Suprapubic skin (tissue), 4 donors: Measurements from ENCODE around the gene ELAVL1. TPM values are rescaled to one million over a fixed set of nuclear protein-coding genes. Genes with fewer than 3 reads are reported as not detected.

Source experiments
- DNase-seq, 2 donors: peaks; one replicate each; pipeline ENCODE4 v3.0.0-alpha.2; 2019; ENCODE audit warnings: low spot score in 2 of 2
- H3K27ac ChIP-seq: fragments of 200-600 bp; sonication (generic); one replicate; pipeline ENCODE4 v1.5.1; 2019
- H3K27me3 ChIP-seq: fragments of 200-600 bp; sonication (generic); one replicate; pipeline ENCODE4 v1.5.1; 2019
- H3K36me3 ChIP-seq: fragments of 200-600 bp; sonication (generic); one replicate; pipeline ENCODE4 v1.5.1; 2019
- H3K4me1 ChIP-seq: fragments of 200-600 bp; sonication (generic); one replicate; pipeline ENCODE4 v1.5.1; 2019
- H3K4me3 ChIP-seq: fragments of 200-600 bp; sonication (generic); one replicate; pipeline ENCODE4 v1.5.1; 2019; ENCODE audit warnings: mild to moderate bottlenecking
- H3K9me3 ChIP-seq: fragments of 200-600 bp; sonication (generic); one replicate; pipeline ENCODE4 v1.5.1; 2019
- CTCF ChIP-seq, 2 donors: fragments of 200-600 bp in 1 of 2; fragments of 450-650 bp in 1 of 2; sonication (generic) in 1 of 2; IDR thresholded peaks; one replicate each; pipeline ENCODE4 v1.5.1; 2016 to 2019; ENCODE audit warnings: antibody characterized with exemption in 2 of 2, mild to moderate bottlenecking in 1 of 2, moderate library complexity in 1 of 2
- EP300 ChIP-seq: sonication (generic); formaldehyde crosslinking; IDR thresholded peaks from one replicate; pipeline ENCODE4 v1.6.1; 2017; ENCODE audit warnings: antibody characterized with exemption
- POLR2A ChIP-seq, 2 donors: fragments of 450-650 bp; IDR thresholded peaks; one replicate each; pipeline ENCODE4 v1.6.1; 2017; ENCODE audit warnings: antibody characterized with exemption in 2 of 2, mild to moderate bottlenecking in 2 of 2, moderate library complexity in 2 of 2
- POLR2AphosphoS5 ChIP-seq, 3 donors: sonication (generic); formaldehyde crosslinking; IDR thresholded peaks; one replicate each; pipeline ENCODE4 v1.6.1; 2017; ENCODE audit warnings: antibody characterized with exemption in 3 of 3
- WGBS: methylation state at CpG from one replicate; pipeline ENCODE4 v1.1.5; 2018; 5-methylcytosine and 5-hydroxymethylcytosine counted together
- total RNA-seq, 4 donors: library from RNA; depleted of rRNA; stranded (reverse); fragments of >200 nt; gene quantifications; one replicate each; pipeline ENCODE4 v1.1.0, GENCODE V29; 2016

ELAVL1 gene
- total RNA-seq, 4 donors from 2014 or later = 32.4 to 38.2 (median 37.2) TPM

DNA sequence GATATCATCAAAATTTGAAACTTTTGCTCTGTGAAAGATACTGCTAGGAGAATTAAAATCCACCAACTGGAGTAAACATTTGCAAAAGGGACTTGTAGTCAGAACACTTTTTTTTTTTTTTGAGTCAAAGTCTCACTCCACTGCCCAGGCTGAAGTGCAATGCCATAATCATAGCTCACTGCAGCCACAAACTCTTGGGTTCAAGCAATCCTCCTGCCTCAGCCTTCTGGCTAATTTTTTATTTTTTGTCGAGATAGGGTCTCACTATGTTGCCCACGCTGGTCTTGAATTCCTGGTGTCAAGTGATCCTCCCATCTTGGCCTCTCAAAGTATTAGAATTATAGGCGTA is 9.7 kb downstream of the ELAVL1 start:
- peaks cover 15% of the 10 kb centered on the region for H3K36me3 ChIP-seq
- no peak for DNase-seq
- H3K27me3 ChIP-seq = no peaks in the 10 kb centered on the region
- peaks cover 22% of the 10 kb centered on the region for H3K4me1 ChIP-seq
- no peak overlapping the region for H3K4me3 ChIP-seq
- 92% methylated on average over 3 of the region's 3 CpGs for WGBS
- H3K27ac ChIP-seq = no peak overlapping the region
- TF ChIP-seq POLR2AphosphoS5 (IDR thresholded peaks at IDR 0.05) (no peak), POLR2A (IDR thresholded peaks at IDR 0.05) (no peak), EP300 (no peak), CTCF (IDR thresholded peaks at IDR 0.05) (no peak)
- no peaks in the 10 kb centered on the region for H3K9me3 ChIP-seq

DNA sequence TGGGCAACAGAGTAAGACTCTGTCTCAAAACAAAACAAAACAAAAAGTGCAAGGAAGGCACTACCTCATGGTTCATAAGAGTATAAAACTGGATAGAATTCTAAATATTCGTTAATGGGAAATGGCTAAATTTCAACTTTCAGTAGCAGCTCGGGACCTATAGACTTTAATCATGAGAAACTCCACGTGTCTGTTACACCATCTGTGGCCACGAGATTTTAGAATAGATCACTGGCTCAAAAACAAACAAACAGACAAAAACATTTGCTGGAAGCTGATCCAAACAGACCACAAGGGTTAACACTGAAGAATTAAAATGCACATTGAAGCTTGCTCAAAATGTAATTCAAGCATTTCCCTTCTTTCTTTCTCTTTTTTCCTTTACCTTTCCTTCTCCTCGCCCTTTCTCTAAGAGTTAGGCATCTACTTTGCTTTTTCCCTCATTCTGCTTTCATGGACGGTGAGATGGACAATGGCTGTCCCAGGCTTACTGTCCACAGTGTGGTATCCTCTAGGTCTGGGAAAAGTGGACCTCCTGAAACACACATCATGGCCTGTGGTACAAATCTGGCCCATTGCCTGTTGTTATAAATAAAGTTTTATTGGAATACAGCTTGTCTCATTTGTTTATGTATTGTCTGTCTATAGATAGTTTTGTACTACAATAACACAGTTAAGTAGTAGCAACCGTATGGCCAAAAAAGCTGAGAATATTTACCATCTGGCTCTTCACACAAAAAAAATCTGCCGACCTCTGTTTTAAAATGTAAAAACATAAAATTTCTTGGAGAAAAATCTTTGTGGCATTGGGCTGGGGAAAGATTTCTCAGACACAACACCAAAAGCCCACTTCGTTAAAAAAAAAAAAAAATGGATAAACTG is 10.3 kb downstream of the ELAVL1 start:
- H3K4me1 ChIP-seq = peaks cover 17% of the 10 kb centered on the region
- no peak for DNase-seq
- no peak overlapping the region for H3K4me3 ChIP-seq
- 81% methylated on average over 9 of the region's 9 CpGs for WGBS
- H3K36me3 ChIP-seq = peaks cover 21% of the 10 kb centered on the region
- TF ChIP-seq POLR2AphosphoS5 (IDR thresholded peaks at IDR 0.05) (no peak), EP300 (no peak), CTCF (IDR thresholded peaks at IDR 0.05) (no peak), POLR2A (IDR thresholded peaks at IDR 0.05) (no peak)
- H3K27me3 ChIP-seq = no peaks in the 10 kb centered on the region
- H3K9me3 ChIP-seq = no peaks in the 10 kb centered on the region
- no peak overlapping the region for H3K27ac ChIP-seq

- Histone ChIP-seq H3K27ac (no peak overlapping the region), H3K9me3 (no peaks in the 10 kb centered on the region), H3K4me1 (peaks cover 13% of the 10 kb centered on the region), H3K36me3 (peaks cover 25% of the 10 kb centered on the region), H3K4me3 (no peak overlapping the region), H3K27me3 (no peaks in the 10 kb centered on the region)
- 84% methylated on average over 6 of the region's 6 CpGs for WGBS
- DNase-seq = no peak
- TF ChIP-seq POLR2AphosphoS5 (IDR thresholded peaks at IDR 0.05) = no peak
- no peak for TF ChIP-seq CTCF (IDR thresholded peaks at IDR 0.05)
- no peak for TF ChIP-seq EP300
- no peak for TF ChIP-seq POLR2A (IDR thresholded peaks at IDR 0.05)
These were observed 11.3 kb downstream of the ELAVL1 start for GRCh38 chr19:7994114-7994513.

- peaks cover 15% of the 10 kb centered on the region for H3K4me1 ChIP-seq
- 75% methylated on average over 10 of the region's 11 CpGs for WGBS
- DNase-seq = no peak
- TF ChIP-seq CTCF (IDR thresholded peaks at IDR 0.05) (no peak), POLR2A (IDR thresholded peaks at IDR 0.05) (no peak), EP300 (no peak), POLR2AphosphoS5 (IDR thresholded peaks at IDR 0.05) (no peak)
- H3K27ac ChIP-seq = no peak overlapping the region
- no peaks in the 10 kb centered on the region for H3K27me3 ChIP-seq
- H3K9me3 ChIP-seq = no peaks in the 10 kb centered on the region
- peaks cover 31% of the 10 kb centered on the region for H3K36me3 ChIP-seq
- H3K4me3 ChIP-seq = no peak overlapping the region
These were observed 11.9 kb downstream of the ELAVL1 start for GRCh38 chr19:7993560-7993959.

DNA sequence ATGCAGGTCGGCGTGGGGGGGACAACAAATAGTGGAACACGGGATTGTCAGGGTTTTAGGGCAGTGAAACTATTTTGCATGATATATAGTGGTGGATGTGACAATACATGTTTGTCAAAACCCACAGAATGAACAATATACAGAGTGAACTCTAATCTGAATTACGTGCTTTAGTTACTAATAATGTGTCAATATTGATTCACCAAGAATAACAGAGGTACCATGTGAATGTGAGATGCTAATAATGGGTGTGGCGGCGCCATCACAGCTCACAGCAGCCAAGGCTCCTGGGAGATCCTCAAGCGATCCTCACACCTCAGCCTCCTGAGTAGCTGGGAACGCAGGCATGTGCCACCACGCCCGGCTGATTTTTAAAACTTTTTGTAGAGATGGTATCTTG is 12.9 kb downstream of the ELAVL1 start:
- H3K9me3 ChIP-seq = no peaks in the 10 kb centered on the region
- no peak overlapping the region for H3K4me3 ChIP-seq
- H3K36me3 ChIP-seq = peaks cover 41% of the 10 kb centered on the region
- WGBS = 61% methylated on average over 10 of the region's 10 CpGs
- H3K4me1 ChIP-seq = peaks cover 25% of the 10 kb centered on the region
- no peak overlapping the region for H3K27ac ChIP-seq
- H3K27me3 ChIP-seq = no peaks in the 10 kb centered on the region
- TF ChIP-seq EP300 (no peak), POLR2AphosphoS5 (IDR thresholded peaks at IDR 0.05) (no peak), POLR2A (IDR thresholded peaks at IDR 0.05) (no peak), CTCF (IDR thresholded peaks at IDR 0.05) (no peak)
- DNase-seq = no peak
